HepG2 (cell line): Measurements from ENCODE around the gene OR5AS1.

ENCODE experiments used
- ATM ChIP-seq: fragments of 450-650 bp; IDR thresholded peaks from 2 replicates; pipeline ENCODE4 v1.7.1; 2017; ENCODE audit warnings: mild to moderate bottlenecking, borderline replicate concordance
- ERF ChIP-seq: IDR thresholded peaks from 2 replicates; pipeline ENCODE4 v1.6.1; 2018; ENCODE audit warnings: missing biosample characterization, missing genetic modification reagents

DNA sequence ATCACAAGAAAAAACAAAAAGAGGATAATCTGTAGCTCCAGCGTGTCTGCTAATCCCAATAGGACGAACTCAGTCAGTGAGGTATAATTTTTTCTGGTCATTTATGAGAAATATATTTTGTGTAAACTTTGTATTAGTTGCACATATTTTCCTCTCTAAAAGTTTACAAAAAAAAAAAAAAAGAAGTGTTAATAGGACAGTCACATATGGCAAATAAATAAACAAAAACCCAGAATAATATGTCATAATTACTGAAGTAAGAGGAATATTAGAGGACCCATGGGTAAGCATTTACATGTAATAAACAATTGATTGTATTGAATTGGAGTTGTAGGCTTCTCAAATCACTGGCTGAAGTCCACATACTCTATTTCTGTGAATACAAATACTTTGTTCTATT is 32.9 kb upstream of the OR5AS1 start, which contains the start of gene OR5F1:
- TF ChIP-seq ATM (no peak), ERF (CRISPR knock-in tag) (no peak)
